NB4 (cell line): ENCODE results near the gene PRPF19.

ENCODE experiments used
- CTCF ChIP-seq: IDR thresholded peaks from one replicate; pipeline ENCODE4 v1.5.1; 2012; ENCODE audit warnings: low read depth, low read length
- MAX ChIP-seq: IDR thresholded peaks from 2 replicates; pipeline ENCODE4 v1.6.1; 2011; ENCODE audit warnings: low read depth, low read length
- MYC ChIP-seq: IDR thresholded peaks from 2 replicates; pipeline ENCODE4 v1.6.1; 2011; ENCODE audit warnings: low read depth, low read length
- POLR2A ChIP-seq: IDR thresholded peaks from 2 replicates; pipeline ENCODE4 v1.6.1; 2011; ENCODE audit warnings: mild to moderate bottlenecking; ENCODE audit not compliant: insufficient read length; ENCODE audit errors: extremely low read depth

GRCh38 chr11:60854140-60854846 lies 52.1 kb downstream of the PRPF19 start:
- TF ChIP-seq CTCF (no peak), POLR2A (no peak), MAX (no peak), MYC (no peak)
